Activated CD8-positive, alpha-beta memory T cell treated with anti-CD3 and anti-CD28 coated beads, Interleukin-2, amount 50 U/mL, for 1 hour (primary cell): ENCODE data around the gene ABCC6.
"Not testable (repeated sequence)": the region's sequence is repeated elsewhere in the genome, so short reads cannot be mapped to it uniquely, and the experiment has no call there.

Source experiments
- DNase-seq: peaks from one replicate; pipeline ENCODE4 v3.0.0-alpha.2; 2020; ENCODE audit errors: extremely low read depth

ABCC6 gene

DNA sequence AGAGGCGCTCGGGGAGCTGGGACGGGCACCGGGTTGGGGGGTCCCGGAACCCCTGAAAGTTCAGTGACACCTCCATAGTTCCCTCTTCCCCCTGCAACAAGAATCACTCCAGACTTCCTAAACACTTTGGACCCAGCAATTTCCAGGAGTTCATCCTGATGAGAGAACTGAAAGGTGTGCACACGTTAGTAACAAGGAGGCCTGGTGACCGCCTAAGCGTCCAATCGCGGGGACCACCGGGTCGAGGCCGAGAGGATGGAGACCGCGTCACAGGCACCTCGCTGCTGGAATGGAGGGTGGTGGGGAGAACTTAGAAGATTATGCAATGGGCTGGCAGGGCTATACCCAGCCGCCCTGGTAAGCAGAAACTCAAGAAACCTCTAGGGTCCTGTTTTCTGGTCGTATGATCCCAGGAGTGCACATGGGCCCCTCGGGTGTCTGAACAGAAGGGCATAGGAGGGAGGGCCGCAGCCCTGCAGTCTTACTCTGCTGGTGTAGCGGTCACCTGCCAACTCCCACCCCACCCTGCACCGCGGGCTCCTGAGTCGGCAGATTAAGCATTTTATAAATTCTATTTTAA is 458 bp upstream of the ABCC6 start:
- DNase-seq = not testable (repeated sequence)

DNA sequence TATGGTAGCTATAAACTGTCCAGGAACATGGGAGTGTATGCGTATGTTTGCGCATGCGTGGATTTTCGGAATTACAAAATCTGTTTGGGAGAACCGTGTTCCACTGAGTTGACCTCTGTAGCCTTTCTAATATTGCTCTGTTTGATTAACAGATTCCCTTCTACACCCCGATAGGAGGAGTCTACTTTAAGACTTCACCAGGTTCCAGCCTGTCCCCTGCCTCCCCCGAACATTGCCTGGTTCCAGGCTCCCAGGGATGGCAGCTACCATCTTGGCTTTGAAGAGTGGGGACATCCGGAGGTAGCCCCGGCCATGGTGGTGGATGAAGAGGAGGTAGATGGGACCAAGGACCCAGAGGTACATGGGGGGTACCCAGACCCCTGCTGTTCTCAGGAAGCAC is 1.9 kb downstream of the ABCC6 start:
- DNase-seq = not testable (repeated sequence)

DNA sequence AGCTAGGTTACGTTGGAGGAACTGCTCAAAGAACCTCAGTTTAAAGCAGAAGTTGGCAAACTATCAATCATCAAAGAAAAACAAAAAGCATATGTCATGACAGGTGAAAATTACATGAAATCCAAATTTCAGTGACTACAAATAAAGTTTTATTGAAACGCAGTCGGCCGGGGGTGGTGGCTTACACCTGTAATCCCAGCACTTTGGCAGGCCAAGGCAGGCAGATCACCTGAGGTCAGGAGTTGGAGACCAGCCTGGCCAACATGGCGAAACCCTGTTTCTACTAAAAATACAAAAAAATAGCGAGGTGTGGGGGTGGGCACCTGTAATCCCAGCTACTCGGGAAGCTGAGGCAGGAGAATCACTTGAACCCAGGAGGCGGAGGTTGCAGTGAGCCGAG is 2.8 kb downstream of the ABCC6 start:
- not testable (repeated sequence) for DNase-seq

DNA sequence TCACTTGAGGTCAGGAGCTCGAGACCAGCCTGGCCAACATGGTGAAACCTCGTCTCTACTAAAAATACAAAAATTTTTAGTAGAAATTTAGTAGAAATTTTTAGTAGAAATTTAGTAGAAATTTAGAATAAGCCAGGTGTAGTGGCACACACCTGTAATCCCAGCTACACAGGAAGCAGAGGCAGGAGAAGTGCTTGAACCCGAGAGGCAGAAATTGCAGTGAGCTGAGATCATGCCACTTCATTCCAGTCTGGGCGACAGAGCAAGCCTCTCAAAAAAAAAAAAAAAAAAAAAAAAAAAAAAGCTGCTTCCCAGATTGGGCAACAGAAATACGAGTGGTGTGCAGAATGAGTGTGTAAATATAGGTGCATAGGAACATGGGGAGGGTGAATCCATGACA is 4.5 kb downstream of the ABCC6 start:
- not testable (repeated sequence) for DNase-seq

DNA sequence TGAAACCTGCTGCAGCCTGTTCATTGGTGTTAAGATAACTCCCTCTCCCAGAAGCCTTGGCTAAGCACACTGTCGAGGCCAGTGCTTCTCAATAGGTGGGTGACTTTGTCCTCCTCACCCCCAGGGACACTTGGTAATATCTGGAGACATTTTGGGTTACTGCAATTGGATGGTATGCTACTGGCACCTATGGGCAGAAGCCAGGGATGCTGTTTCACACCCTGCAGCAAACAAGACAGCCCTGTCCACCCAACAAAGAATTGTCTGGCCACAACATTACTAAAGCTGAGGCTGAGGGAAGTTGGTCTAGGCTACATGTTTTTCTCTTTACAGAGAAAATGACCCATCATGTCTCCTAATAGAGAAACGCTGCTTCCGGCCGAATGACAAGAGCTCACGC is 4.9 kb downstream of the ABCC6 start:
- DNase-seq = not testable (repeated sequence)

DNA sequence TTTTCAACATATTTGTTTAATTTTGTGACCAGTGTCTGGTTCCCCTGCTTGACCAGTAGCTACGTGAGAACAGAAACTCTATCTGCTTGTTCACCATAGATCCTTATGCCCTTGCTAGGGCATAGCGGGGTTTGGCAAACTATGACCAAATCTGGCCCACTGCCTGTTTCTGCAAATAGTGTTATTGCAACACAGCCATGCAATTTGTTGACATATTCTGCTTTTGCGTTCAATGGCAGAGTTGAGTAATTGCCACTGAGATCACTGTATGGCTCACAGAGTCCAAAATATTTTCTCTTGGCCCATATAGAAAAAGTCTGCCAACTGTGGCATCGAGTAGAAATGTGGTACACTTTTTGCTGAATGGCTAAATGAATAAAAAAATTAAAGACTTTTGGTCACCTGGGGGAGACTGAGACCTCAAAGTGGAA is 9.4 kb downstream of the ABCC6 start:
- DNase-seq = not testable (repeated sequence)

DNA sequence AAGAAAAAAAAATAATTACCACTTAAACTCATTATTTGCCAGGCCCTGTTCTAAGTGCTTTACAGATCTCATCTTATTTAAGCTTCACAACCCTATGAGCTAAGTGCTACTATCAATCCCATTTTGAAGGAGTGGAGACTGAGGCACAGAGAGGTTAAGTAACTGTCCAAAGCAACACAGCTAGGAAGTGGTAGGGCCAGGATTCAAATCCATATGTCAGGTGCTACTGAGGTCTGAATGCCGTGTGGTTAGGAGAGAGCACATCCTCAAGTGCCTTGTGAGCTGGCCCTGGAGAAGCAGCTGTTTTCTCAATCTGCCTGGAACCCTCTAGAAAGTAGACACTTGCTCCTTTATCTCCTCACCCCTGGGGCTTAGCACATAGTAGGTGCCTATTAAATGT is 11.9 kb downstream of the ABCC6 start:
- DNase-seq = not testable (repeated sequence)

DNA sequence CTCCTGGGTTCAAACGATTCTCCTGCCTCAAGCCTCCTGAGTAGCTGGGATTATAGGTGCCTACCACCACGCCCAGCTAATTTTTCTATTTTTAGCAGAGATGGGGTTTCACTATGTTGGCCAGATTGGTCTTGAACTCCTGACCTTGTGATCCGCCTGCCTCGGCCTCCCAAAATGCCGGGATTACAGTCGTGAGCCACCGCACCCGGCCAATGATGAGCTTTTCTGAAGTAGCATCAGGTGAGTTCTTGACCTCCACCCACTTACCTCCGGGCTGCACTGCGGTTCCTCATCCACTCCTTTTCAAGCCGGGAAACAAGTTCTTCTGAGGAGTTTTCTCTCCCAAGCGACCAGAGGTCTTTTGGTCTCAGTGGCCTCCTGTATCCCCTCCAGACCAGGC is 14.8 kb downstream of the ABCC6 start:
- DNase-seq = not testable (repeated sequence)

DNA sequence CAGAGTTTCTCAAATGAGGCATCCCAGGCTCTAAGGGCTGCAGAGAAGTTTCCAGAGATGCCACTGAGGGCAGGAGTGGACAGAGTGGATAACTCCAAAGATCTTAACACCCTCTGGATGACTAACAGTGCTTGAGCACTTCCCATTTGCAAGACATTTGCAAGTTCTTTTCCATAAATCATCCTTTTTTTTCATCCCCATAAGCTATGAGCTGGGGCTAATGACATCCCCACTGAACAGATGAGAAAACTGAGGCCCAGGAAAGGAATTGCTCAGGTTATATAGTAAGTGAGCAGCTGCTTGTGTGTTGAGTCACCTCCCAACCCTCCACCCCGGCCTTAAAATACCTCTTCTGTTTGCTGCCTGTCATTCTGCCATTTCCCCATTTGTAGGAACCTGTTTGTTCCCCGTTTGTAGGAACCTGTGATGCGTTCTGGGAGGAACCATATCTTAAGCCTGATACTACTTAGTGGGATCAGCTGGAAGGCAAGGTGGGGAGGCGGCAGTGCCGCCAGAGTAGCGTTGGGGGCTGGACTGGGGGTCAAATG is 15.4 kb downstream of the ABCC6 start:
- DNase-seq = not testable (repeated sequence)

DNA sequence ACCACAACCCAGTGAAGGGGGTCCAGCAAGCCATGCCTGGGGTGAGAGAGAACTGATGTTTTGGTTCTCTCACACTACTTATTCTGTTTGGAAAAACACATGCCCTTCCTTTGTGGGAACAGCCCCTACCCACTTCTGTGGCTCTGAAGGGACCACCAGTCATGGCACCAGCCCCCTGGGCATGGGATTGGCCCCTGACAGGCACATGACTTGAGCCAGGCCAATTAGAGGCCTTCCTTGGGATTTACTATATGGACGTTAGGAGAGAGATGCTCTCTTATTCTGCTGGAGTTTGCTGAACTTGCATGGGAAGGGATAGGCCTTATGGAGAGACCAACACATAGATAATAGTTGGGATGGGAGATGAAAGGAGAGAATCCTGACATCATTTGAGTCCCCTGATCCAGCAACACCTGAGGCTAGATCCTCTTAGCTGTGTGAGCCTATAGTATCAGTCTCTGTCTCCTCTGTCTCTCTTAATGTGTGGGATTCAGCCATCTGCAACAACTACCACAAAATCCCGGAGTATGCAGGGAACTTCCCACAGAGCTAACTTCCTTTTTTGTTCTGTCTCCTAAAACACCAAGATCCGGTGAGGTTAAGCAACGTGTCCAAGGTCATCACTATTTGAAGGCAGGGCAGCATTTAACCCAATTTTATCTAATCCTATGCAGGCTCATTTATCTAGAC is 16.1 kb downstream of the ABCC6 start:
- not testable (repeated sequence) for DNase-seq

DNA sequence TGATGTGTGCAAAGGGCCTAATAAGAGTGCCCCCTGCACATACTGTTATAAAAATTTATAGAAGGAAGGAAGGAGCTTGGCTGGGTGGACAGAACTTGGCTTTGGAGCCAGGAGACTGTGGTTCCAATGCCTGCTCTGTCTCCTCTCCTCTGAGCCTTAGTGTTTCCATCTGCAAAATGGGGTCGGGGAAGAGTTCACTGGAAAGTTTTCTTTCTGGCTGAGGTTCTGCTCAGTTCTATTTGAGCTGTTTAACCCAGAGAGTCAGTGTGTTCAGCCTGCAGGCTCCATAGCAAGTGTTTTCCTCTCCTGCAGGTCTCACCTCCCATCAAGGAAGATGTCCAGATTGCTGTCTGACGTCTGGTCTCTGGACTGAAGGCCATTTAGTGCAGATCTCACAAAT is 17.4 kb downstream of the ABCC6 start:
- not testable (repeated sequence) for DNase-seq

DNA sequence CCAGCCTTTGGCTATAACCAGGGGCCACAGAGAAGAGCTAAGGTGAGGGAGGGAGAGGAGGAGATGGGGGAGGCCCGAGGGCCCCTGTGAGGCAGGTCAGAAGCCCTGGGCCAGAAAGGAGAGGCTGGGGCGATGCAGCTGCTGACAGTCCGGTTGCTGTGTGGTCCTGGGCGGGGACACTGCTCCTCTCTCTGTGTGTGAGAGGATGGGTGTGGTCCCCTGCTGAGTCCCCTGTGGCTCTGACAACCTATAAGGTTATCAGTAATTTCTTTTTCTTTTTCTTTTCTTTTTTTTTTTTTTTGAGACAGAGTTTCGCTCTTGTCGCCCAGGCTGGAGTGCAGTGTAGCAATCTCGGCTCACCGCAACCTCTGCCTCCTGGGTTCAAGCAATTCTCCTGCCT is 18.7 kb downstream of the ABCC6 start:
- not testable (repeated sequence) for DNase-seq

DNA sequence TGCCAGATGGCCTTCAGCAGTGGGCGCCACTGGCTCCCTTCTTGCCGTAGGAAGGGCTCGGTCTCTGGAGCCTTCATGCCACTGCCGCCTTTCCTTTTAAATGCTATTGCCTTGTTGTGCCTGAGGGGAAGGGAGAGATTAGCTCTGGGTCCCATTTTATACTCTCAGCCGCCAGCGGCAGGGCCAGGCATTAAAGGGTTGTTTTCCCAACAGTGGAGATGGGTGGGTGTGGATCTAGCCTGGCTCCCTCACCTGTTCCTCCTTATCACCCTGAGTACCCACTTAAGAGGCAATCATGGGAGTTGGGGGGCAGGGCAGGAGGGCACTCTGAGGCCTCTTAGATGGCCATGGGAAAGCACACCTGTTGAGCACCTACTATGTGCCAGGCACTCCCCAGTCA is 19.8 kb downstream of the ABCC6 start:
- not testable (repeated sequence) for DNase-seq

DNA sequence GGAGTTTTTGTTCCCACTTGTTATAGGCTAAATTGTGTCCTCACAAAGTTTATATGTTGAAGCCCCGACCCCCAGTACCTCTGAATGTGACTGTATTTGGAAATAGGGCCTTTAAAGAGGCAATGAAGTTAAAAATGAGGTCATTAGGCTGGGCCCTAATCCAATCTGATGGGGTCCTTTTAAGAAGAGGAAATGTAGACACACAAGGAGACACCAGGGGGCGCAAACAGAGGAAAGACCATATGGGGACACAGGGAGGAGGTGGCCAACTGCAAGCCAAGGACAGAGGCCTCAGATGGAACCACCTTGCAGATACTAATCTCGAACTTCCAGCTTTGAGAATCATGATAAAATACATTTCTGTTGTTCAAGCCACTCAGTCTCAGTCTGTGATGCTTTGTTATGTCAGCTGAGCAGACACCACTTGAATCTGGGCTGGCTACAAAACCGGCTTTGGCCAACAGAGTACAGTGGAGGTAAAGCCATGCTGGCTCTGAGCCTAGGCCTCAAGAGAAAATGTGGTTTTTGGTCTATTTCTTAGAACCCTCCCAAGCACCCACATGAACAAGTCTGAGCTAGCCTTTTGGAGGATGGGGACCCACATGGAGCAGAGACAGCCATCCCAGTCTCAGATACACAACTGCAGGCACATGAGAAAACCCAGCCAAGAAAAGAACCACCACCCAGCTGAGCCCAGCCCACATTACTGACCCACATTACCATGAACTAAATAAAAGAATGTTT is 20.7 kb downstream of the ABCC6 start:
- not testable (repeated sequence) for DNase-seq

DNA sequence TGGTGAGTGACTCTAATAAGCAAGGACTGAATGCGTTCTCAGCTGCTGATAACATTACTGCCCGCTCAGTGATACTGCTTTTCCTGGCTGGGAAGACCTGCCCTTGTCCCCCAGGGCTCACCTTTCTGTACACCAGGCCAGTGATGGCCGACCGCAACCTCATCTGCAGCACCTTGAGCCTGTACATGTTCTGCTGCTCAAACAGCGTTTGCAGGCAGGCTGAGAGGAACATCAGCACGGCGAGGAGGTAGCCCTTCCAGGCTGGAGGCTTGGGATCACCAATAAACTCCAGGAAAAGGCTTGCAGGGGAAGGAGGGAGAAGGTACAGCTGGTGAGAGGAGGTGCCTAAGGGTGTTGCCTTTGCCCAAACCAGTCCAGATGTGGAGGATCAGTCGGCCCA is 21.4 kb downstream of the ABCC6 start:
- not testable (repeated sequence) for DNase-seq

DNA sequence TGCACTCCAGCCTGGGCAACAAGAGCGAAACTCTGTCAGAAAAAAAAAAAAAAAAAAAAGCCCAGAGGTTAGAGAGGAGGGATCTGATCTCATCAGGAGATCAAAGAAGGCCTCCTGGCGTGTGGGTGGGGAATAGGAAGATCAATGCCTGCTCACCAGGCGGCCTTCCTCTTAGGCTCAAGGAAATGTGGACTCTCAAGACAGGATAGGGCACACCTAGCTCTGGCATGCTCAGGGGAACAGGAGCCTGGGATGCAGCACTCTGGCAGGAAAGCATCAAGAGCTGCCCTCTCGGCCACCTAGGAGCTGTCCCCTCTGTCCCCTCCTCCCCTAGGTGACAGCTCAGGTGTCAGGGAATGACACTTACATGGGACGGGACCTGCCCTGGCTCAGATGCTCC is 22.9 kb downstream of the ABCC6 start:
- not testable (repeated sequence) for DNase-seq

DNA sequence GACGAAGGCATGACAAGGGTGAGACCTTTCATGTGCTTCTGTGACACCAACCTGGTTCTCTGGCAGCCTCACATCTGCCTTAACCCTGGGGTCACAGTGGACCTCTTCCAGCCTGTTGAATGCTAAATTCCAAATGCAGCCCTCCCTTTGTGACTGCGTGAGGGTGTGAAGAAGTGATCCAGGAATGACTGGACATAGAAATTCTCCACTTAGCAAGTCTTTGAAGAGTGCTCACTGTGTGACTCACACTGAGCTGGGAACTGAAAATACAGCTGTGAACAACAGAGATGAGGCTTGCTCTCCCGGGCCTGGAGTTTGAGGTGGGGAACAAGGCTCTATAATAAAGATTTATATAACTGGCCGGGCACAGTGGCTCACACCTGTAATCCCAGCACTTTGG is 23.9 kb downstream of the ABCC6 start:
- DNase-seq = not testable (repeated sequence)

DNA sequence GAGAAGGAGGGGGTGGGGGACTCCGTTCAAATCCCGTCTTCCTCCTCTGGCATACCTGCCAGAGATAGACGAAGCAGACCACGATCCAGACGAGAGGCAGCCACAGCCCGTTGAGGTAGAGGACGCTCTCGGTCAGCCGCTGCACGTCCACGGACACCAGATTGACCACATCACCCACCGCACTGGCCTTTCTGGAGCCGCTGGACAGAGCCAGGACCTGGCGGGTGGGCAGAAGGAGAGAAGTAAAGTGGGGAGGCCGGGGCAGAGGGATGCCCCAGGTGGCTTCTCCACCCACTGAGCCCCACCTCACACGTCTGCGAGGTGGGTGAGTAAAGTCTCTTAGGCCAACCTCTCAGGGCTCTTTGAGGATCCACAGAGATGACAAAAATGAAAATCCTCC is 25.3 kb downstream of the ABCC6 start:
- DNase-seq = no peak

DNA sequence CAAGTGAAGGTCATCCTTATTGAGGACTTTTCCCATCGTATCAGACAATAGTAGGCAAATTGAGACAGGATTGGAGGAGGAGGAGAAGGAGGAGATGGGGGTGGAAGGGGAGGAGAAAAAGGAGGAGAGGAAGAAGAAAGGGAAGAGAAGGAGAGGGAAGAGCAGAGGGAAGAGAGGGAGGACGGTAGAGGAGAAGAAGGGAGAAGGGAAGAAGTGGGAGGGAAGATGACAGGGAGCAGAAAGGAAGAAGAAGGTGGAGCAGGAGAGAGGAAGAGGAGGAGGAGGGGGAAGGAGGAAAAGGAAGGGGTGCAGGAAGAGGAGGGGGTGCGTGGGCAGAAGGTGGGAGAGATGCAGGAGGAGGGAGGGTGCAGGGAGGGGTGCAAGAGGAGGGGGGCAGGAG is 26.0 kb downstream of the ABCC6 start:
- no peak for DNase-seq

DNA sequence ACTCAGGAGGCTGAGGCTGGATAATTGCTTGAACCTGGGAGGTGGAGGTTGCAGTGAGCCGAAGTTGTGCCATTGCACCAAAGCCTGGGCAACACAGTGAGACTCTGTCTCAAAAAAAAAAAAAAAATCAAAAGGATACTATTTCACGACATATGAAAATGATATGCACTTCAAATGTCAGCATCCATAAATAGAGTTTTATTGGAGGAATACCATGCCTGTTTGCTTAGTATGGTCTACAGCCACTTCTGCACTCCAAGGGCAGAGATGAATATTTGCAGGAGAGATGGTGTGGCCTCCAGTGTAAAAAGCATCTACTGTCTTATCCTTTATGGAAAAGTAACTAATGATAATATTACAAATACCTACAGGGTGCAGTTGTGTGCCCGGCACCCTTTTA is 27.2 kb downstream of the ABCC6 start:
- no peak for DNase-seq

DNA sequence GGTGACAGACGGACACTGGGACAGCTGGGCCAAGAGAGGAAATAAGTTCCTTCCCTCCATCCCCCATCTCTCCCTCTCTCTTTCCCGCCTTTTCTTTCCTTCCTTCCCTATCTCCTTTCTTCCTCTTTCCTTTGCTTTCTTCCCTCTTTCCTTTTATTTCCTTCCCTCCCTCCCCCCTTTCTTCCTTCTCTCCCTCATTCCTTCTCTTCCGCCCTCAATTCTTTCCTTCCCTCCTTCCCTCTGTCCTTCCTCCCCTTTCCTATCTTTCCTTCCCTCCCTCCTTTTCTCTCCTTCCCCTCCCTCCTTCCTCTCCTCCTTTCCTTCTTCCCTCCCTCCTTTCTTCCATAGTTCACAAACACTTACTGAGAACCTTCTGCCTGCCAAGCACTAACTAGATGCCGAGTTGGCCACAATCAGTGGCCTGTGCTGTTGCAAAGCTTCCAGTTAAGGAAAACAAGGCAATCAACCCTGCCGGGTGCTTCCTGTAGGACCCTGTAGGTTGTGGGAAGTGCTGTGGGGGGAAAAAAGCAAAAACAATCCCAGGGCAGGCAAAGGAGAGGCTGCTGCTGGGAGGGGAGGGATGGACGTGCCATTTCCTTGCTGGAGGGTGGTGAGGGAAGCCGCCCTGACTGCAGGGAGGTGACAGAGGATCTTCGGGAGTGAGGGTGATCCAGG is 31.7 kb downstream of the ABCC6 start:
- DNase-seq = no peak

DNA sequence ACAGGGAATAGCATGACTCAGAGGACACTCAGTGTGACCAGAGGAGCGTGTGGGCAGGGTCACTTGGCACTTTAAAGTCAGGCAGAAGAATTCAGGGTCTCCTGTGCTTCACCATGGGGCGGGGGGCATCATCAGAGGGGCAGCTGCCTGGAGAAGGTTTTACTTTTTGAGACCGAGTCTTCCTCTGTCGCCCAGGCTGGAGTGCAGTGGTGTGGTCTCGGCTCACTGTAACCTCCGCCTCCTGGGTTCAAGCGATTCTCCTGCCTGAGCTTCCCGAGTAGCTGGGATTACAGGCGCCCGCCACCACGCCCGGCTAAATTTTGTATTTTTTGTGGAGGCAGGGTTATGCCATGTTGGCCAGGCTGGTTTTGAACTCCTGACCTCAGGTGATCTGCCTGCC is 32.3 kb downstream of the ABCC6 start:
- not testable (repeated sequence) for DNase-seq
